Astrocyte of the cerebellum (primary cell): Measurements from ENCODE around the gene GRXCR1.

Experiments
- DNase-seq: peaks from one replicate; pipeline ENCODE4 v3.0.0-alpha.2; 2011; ENCODE audit warnings: low read depth
- H3K4me3 ChIP-seq: 2 replicates; pipeline ENCODE4 v1.5.1; 2011; ENCODE audit warnings: mild to moderate bottlenecking, low read depth, low read length, moderate library complexity
- CTCF ChIP-seq: IDR thresholded peaks from 2 replicates; pipeline ENCODE4 v1.5.1; 2012; ENCODE audit warnings: low read length, low read depth, moderate library complexity, mild to moderate bottlenecking; ENCODE audit errors: missing control alignments
- in situ Hi-C: cut with HindIII; loops from 2 replicates; pipeline ENCODE4 v1.10.0; 2017; ENCODE audit warnings: low sequenced_read_pairs

The GRXCR1 gene

GRCh38 chr4:43008793-43009192, 116.3 kb downstream of the GRXCR1 start:
- DNase-seq, result no peak
- in situ Hi-C loops, result no loop called here
- TF ChIP-seq CTCF, result no peak
- no peak overlapping the region for H3K4me3 ChIP-seq

DNA sequence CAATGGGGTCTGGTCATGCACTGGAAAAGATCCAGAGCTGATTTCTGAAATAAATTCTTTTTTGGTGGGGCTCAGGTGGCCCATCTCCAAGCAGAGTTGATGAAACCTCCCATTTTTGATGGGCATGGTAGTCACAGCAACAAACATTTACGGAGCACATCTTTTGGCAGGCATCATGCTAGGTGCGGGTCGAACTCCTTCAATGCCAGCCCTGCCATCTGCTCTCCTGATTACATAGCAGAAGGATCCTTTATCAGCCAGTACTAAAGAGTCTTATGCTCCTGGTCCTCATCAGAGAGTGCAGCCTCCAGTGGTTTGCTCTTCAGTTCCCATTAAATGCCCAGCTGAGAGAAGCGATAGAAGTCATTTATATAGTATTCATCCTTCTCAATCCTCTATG, 121.7 kb downstream of the GRXCR1 start:
- DNase-seq, result no peak
- in situ Hi-C loops, result no loop called here

GRCh38 chr4:43041632-43042031, 149.1 kb downstream of the GRXCR1 start:
- H3K4me3 ChIP-seq, result no peak overlapping the region
- DNase-seq, result no peak
- in situ Hi-C loops, result no loop called here
- no peak for TF ChIP-seq CTCF

More for the DNA sequence above, 121.7 kb downstream of the GRXCR1 start:
- TF ChIP-seq CTCF, result no peak
- no peak overlapping the region for H3K4me3 ChIP-seq

DNA sequence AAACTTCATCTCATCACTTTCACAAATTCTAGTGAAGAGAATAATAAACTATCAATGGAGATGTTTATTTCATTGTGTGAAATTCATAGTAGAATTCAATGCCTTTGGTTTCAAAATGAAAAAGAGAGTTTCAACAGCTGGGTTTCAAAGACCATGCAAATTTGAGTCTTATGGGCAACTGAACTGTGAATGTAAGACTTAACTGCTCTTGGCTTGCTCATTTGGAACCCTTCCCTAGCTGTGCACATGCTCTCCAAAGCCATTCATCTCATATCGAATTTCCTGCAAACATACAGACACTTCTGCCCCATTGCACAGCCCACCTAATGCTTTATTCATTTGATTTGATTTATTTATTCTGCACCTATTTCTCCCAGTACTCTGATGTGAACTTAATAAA, 154.5 kb downstream of the GRXCR1 start:
- TF ChIP-seq CTCF, result no peak
- in situ Hi-C loops, result no loop called here
- no peak for DNase-seq
- no peak overlapping the region for H3K4me3 ChIP-seq

- H3K4me3 ChIP-seq, result no peak overlapping the region
- in situ Hi-C loops, result no loop called here
- TF ChIP-seq CTCF, result no peak
- no peak for DNase-seq
Observed at GRCh38 chr4:43048570-43048969, 156.1 kb downstream of the GRXCR1 start.

- H3K4me3 ChIP-seq, result no peak overlapping the region
- no peak for TF ChIP-seq CTCF
- in situ Hi-C loops, result no loop called here
- DNase-seq, result no peak
Observed at GRCh38 chr4:43049326-43049725, 156.8 kb downstream of the GRXCR1 start.

DNA sequence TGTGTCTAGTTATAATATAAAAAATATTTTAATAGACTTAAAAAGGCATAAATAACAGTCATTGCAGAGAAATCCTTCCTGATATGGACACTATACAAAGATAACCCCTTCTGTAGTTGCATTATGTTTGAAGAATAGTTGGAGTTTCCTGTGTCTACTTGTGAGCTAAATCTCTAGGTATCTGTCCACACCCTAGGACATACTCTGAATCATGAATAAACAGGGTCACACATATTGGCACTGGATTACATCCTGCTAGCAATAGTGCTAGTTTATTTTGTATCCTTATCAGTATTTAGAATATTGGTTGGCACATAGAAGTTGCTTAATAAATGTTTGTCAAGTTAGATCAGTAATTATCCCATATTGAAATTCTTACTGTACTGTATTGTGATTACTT, 173.9 kb downstream of the GRXCR1 start:
- H3K4me3 ChIP-seq, result no peak overlapping the region
- in situ Hi-C loops, result no loop called here
- no peak for TF ChIP-seq CTCF
- DNase-seq, result no peak
